HEK293 (cell line): ENCODE data around the gene EPHA6.

ENCODE experiments used
- CTCF ChIP-seq: fragments of 450-650 bp; formaldehyde crosslinking; IDR thresholded peaks from 2 replicates; pipeline ENCODE4 v1.5.1; 2016; ENCODE audit warnings: missing biosample characterization, missing genetic modification characterization
- KLF1 ChIP-seq: fragments of 450-650 bp; formaldehyde crosslinking; IDR thresholded peaks from 2 replicates; pipeline ENCODE4 v1.5.1; 2016; ENCODE audit warnings: missing biosample characterization, missing genetic modification characterization
- KLF10 ChIP-seq: fragments of 450-650 bp; IDR thresholded peaks from 2 replicates; pipeline ENCODE4 v1.5.1; 2018; ENCODE audit warnings: missing biosample characterization, mild to moderate bottlenecking, missing genetic modification characterization
- MZF1 ChIP-seq: fragments of 450-650 bp; formaldehyde crosslinking; IDR thresholded peaks from 2 replicates; pipeline ENCODE4 v1.5.1; 2017; ENCODE audit warnings: missing biosample characterization, missing genetic modification characterization, borderline replicate concordance
- REST ChIP-seq: fragments of 450-650 bp; formaldehyde crosslinking; IDR thresholded peaks from 2 replicates; pipeline ENCODE4 v1.5.1; 2016; ENCODE audit warnings: missing biosample characterization, missing genetic modification characterization
- ZFHX2 ChIP-seq: fragments of 450-650 bp; formaldehyde crosslinking; conservative IDR thresholded peaks from 2 replicates; pipeline ENCODE4 v1.5.1; 2016; ENCODE audit warnings: missing biosample characterization, missing genetic modification characterization
- ZNF146 ChIP-seq: fragments of 450-650 bp; formaldehyde crosslinking; IDR thresholded peaks from 2 replicates; pipeline ENCODE4 v1.5.1; 2016; ENCODE audit warnings: missing biosample characterization, missing genetic modification characterization
- ZNF157 ChIP-seq: fragments of 450-650 bp; formaldehyde crosslinking; IDR thresholded peaks from 2 replicates; pipeline ENCODE4 v1.5.1; 2016; ENCODE audit warnings: missing biosample characterization, missing genetic modification characterization
- ZNF274 ChIP-seq, 2 experiments: fragments of 200-500 bp in 1 of 2; fragments of 450-650 bp in 1 of 2; sonication (Bioruptor generic) in 1 of 2; formaldehyde crosslinking in 1 of 2; IDR thresholded peaks; 2 replicates each; pipeline versions ENCODE4 v1.5.1 to v1.6.1; 2014 to 2016; ENCODE audit warnings: borderline replicate concordance in 1 of 2, inconsistent platforms in 1 of 2, low read length in 1 of 2, missing biosample characterization in 1 of 2, missing genetic modification characterization in 1 of 2
- ZNF514 ChIP-seq: fragments of 450-650 bp; formaldehyde crosslinking; IDR thresholded peaks from 2 replicates; pipeline ENCODE4 v1.5.1; 2016; ENCODE audit warnings: missing biosample characterization, missing genetic modification characterization
- ZNF701 ChIP-seq: fragments of 450-650 bp; formaldehyde crosslinking; IDR thresholded peaks from 2 replicates; pipeline ENCODE4 v1.5.1; 2016; ENCODE audit warnings: missing biosample characterization, missing genetic modification characterization
- ZNF768 ChIP-seq: fragments of 450-650 bp; formaldehyde crosslinking; IDR thresholded peaks from 2 replicates; pipeline ENCODE4 v1.5.1; 2018; ENCODE audit warnings: missing biosample characterization, mild to moderate bottlenecking, missing genetic modification characterization

- TF ChIP-seq ZNF146 (tag by site-specific recombination) (no peak), ZNF768 (tag by site-specific recombination) (no peak), ZNF157 (no peak), ZNF274 (IDR thresholded peaks at IDR 0.05; ENCODE audit: low read length) (no peak), ZNF274 (tag by site-specific recombination; IDR thresholded peaks at IDR 0.05; ENCODE audit: borderline replicate concordance) (no peak), MZF1 (tag by site-specific recombination) (no peak), ZNF701 (tag by site-specific recombination) (no peak), CTCF (tag by site-specific recombination) (no peak), ZNF514 (no peak), REST (tag by site-specific recombination) (no peak), KLF10 (tag by site-specific recombination) (no peak), KLF1 (no peak), ZFHX2 (no peak)
Measured at GRCh38 chr3:97687734-97688133, 873.3 kb downstream of the EPHA6 start.
